ENCODE measurements around the gene ZFAND2A. TPM values are rescaled to one million over a fixed set of nuclear protein-coding genes. Genes with fewer than 3 reads are reported as not detected.

Gene ZFAND2A
- total and polyA plus RNA-seq, 2 donors (not counting 3 experiments of a cell fraction or from before 2014, with no cell fraction given), result 31.8 to 40.6 TPM

GRCh38 chr7:1181640-1182039 is 21.6 kb upstream of the ZFAND2A start:
- dilution Hi-C loops (cut with MboI; ENCODE audit: extremely low pct_ligation_motif_present, low sequenced_read_pairs), result no loop called here

More at GRCh38 chr7:1181640-1182039, 21.6 kb upstream of the ZFAND2A start:
- TF ChIP-seq JUN (IDR thresholded peaks at IDR 0.05; ENCODE audit: borderline replicate concordance, insufficient read depth, insufficient read length, low read depth), result no peak
- TF ChIP-seq FOS (IDR thresholded peaks at IDR 0.05; ENCODE audit: borderline replicate concordance, insufficient read depth, low read length), result no peak
- no peak for TF ChIP-seq CTCF (IDR thresholded peaks at IDR 0.05; ENCODE audit: extremely low read depth in 1 of 2, insufficient read depth in 1 of 2, low read depth in 1 of 2, low read length in 2 of 2)
- no peak for TF ChIP-seq POLR2A (IDR thresholded peaks at IDR 0.05; ENCODE audit: low read depth, low read length)
- TF ChIP-seq GATA2 (IDR thresholded peaks at IDR 0.05; ENCODE audit: insufficient read depth, insufficient read length, low read depth, low read length), result no peak
- TF ChIP-seq EZH2 (IDR thresholded peaks at IDR 0.05; ENCODE audit: borderline replicate concordance, low read depth, low read length, severe bottlenecking), result no peak
- TF ChIP-seq POLR2AphosphoS5 (IDR thresholded peaks at IDR 0.05; ENCODE audit: insufficient read depth, low read depth, low read length), result no peak
- no peak for TF ChIP-seq MYC (IDR thresholded peaks at IDR 0.05; ENCODE audit: low read depth, low read length)
- no peaks in the 10 kb centered on the region for H3K79me2 ChIP-seq (ENCODE audit: control insufficient read depth, insufficient read depth, low read length)
- no peaks in the 10 kb centered on the region for H3K9me1 ChIP-seq (replicated peaks; ENCODE audit: control insufficient read depth, extremely low read depth, insufficient read depth, low read length)
- ChIA-PET CTCF (no interaction called here), POLR2A (no interaction called here)
- peak overlapping the region; percentile 47 for H3K4me2 ChIP-seq (ENCODE audit: insufficient read depth, low read length)
- H3K4me3 ChIP-seq (replicated peaks in 1 of 3; ENCODE audit: insufficient read depth in 1 of 3, low read depth in 1 of 3, low read length in 3 of 3), result no peak overlapping the region
- intact Hi-C loops (cut with micrococcal nuclease), result no loop called here
- no peaks in the 10 kb centered on the region for H3K9me3 ChIP-seq (replicated peaks; ENCODE audit: control insufficient read depth, insufficient read depth, low read length)
- H3K27me3 ChIP-seq (ENCODE audit: control insufficient read depth in 2 of 2, insufficient read depth in 2 of 2, low read length in 2 of 2), result peaks cover 0 to 3% of the 10 kb centered on the region in 2 experiments
- FAIRE-seq, result peak; percentile 81
- BruUV-seq (replicated peaks), result no TSS peak
- H2AFZ ChIP-seq (ENCODE audit: low read depth, low read length), result peak overlapping the region; percentile 96
- H3K9ac ChIP-seq (replicated peaks; ENCODE audit: extremely low read depth, insufficient read depth, low read length), result peak overlapping the region; percentile 10
- H3K4me1 ChIP-seq (ENCODE audit: control insufficient read depth, extremely low read depth, insufficient read depth, low read length), result peaks cover 15% of the 10 kb centered on the region
- peak overlapping the region; percentile 46 for H3K27ac ChIP-seq (ENCODE audit: insufficient read depth, low read depth, low read length)
- H3K36me3 ChIP-seq (ENCODE audit: control insufficient read depth in 2 of 2, extremely low read depth in 1 of 2, insufficient read depth in 2 of 2, low read length in 2 of 2), result no peaks in the 10 kb centered on the region
- H4K20me1 ChIP-seq (replicated peaks; ENCODE audit: control insufficient read depth, extremely low read depth, insufficient read depth, low read length), result no peaks in the 10 kb centered on the region
- peak; percentile 44 for DNase-seq (ENCODE audit: low read depth, low spot score)
